MM.1S (cell line): ENCODE measurements around the gene ADCY2.

Experiments used
- DNase-seq: peaks from one replicate; pipeline ENCODE4 v3.0.0-alpha.2; 2015
- H2AFZ ChIP-seq: fragments of 300-600 bp; sonication (generic); 2 replicates; pipeline ENCODE4 v1.6.0; 2016; ENCODE audit warnings: antibody characterized with exemption, low read length
- H3F3A ChIP-seq: fragments of 300-600 bp; sonication (generic); 2 replicates; pipeline ENCODE4 v1.6.1; 2016; ENCODE audit warnings: mild to moderate bottlenecking, antibody characterized with exemption, low read length, moderate library complexity, mixed read lengths; ENCODE audit not compliant: insufficient read depth
- H3K27ac ChIP-seq: fragments of 300-600 bp; sonication (generic); 2 replicates; pipeline ENCODE4 v1.5.1; 2016; ENCODE audit warnings: mild to moderate bottlenecking, low read length
- H3K27me3 ChIP-seq: fragments of 300-600 bp; sonication (generic); replicated peaks from 2 replicates; pipeline ENCODE4 v1.6.0; 2016; ENCODE audit warnings: low read length; ENCODE audit not compliant: insufficient read depth
- H3K36me3 ChIP-seq: fragments of 300-600 bp; sonication (generic); replicated peaks from 2 replicates; pipeline ENCODE4 v1.6.1; 2016; ENCODE audit warnings: mild to moderate bottlenecking, low read length, mixed read lengths; ENCODE audit not compliant: insufficient read depth
- H3K4me1 ChIP-seq: fragments of 300-600 bp; sonication (generic); 2 replicates; pipeline ENCODE4 v1.6.1; 2016; ENCODE audit warnings: low read length, mixed read lengths
- H3K4me2 ChIP-seq: fragments of 300-600 bp; sonication (generic); 2 replicates; pipeline ENCODE4 v1.6.0; 2016; ENCODE audit warnings: low read depth, low read length
- H3K4me3 ChIP-seq: fragments of 300-600 bp; sonication (generic); 2 replicates; pipeline ENCODE4 v1.5.1; 2016; ENCODE audit warnings: low read length, mixed read lengths
- H3K79me2 ChIP-seq: fragments of 300-600 bp; sonication (generic); 2 replicates; pipeline ENCODE4 v1.6.1; 2016; ENCODE audit warnings: mixed run types, low read length, mixed read lengths
- H3K9ac ChIP-seq: fragments of 300-600 bp; sonication (generic); 2 replicates; pipeline ENCODE4 v1.6.1; 2016; ENCODE audit warnings: low read length, mixed read lengths
- H3K9me2 ChIP-seq: fragments of 300-600 bp; sonication (generic); replicated peaks from 2 replicates; pipeline ENCODE4 v1.6.1; 2016; ENCODE audit warnings: mild to moderate bottlenecking, low read length, mixed read lengths; ENCODE audit not compliant: insufficient read depth
- H3K9me3 ChIP-seq: fragments of 300-600 bp; sonication (generic); replicated peaks from 2 replicates; pipeline ENCODE4 v1.6.1; 2016; ENCODE audit warnings: mild to moderate bottlenecking, low read length, mixed read lengths; ENCODE audit not compliant: insufficient read depth
- H4K20me1 ChIP-seq: fragments of 300-600 bp; sonication (generic); 2 replicates; pipeline ENCODE4 v1.6.1; 2016; ENCODE audit warnings: mild to moderate bottlenecking, low read length, moderate library complexity, mixed read lengths; ENCODE audit not compliant: insufficient read depth
- CTCF ChIP-seq: fragments of 300-600 bp; sonication (generic); IDR thresholded peaks from 2 replicates; pipeline ENCODE4 v1.5.1; 2016; ENCODE audit warnings: antibody characterized with exemption, low read length, mixed read lengths
- EZH2 ChIP-seq: fragments of 300-600 bp; sonication (generic); optimal IDR thresholded peaks from 2 replicates; pipeline ENCODE3; 2017; ENCODE audit warnings: low read depth, mild to moderate bottlenecking, antibody characterized with exemption, low read length, mixed read lengths
- EZH2phosphoT487 ChIP-seq: fragments of 300-600 bp; sonication (generic); IDR thresholded peaks from 2 replicates; pipeline ENCODE4 v1.6.1; 2018; ENCODE audit warnings: antibody characterized with exemption, low read length

The ADCY2 gene

GRCh38 chr5:7519564-7519963 is 123.6 kb downstream of the ADCY2 start:
- H3K9ac ChIP-seq = no peak overlapping the region
- H3K4me2 ChIP-seq = no peak overlapping the region
- no peak overlapping the region for H3K27ac ChIP-seq
- no peaks in the 10 kb centered on the region for H3K27me3 ChIP-seq
- H2AFZ ChIP-seq = no peak overlapping the region
- H3F3A ChIP-seq = no peaks in the 10 kb centered on the region
- no peak for TF ChIP-seq EZH2
- no peak for TF ChIP-seq EZH2phosphoT487
- no peak for TF ChIP-seq CTCF
- no peaks in the 10 kb centered on the region for H3K9me2 ChIP-seq
- no peaks in the 10 kb centered on the region for H3K9me3 ChIP-seq
- H3K36me3 ChIP-seq = no peaks in the 10 kb centered on the region
- H3K4me3 ChIP-seq = no peak overlapping the region
- DNase-seq = no peak
- H3K79me2 ChIP-seq = no peaks in the 10 kb centered on the region
- no peaks in the 10 kb centered on the region for H4K20me1 ChIP-seq
- no peaks in the 10 kb centered on the region for H3K4me1 ChIP-seq

- TF ChIP-seq EZH2 (no peak), EZH2phosphoT487 (no peak), CTCF (no peak)
- no peak overlapping the region for H3K9ac ChIP-seq
- DNase-seq = no peak
- no peak overlapping the region for H3K4me2 ChIP-seq
- H3K9me3 ChIP-seq = no peaks in the 10 kb centered on the region
- no peaks in the 10 kb centered on the region for H3F3A ChIP-seq
- no peaks in the 10 kb centered on the region for H3K27me3 ChIP-seq
- H3K27ac ChIP-seq = no peak overlapping the region
- H3K4me1 ChIP-seq = no peaks in the 10 kb centered on the region
- no peak overlapping the region for H2AFZ ChIP-seq
- no peak overlapping the region for H3K4me3 ChIP-seq
- no peaks in the 10 kb centered on the region for H3K79me2 ChIP-seq
- no peaks in the 10 kb centered on the region for H3K36me3 ChIP-seq
- no peaks in the 10 kb centered on the region for H3K9me2 ChIP-seq
- no peaks in the 10 kb centered on the region for H4K20me1 ChIP-seq
Measured at GRCh38 chr5:7529880-7530279, 133.9 kb downstream of the ADCY2 start.

GRCh38 chr5:7533941-7534340 is 138.0 kb downstream of the ADCY2 start:
- H3K27ac ChIP-seq = no peak overlapping the region
- no peak overlapping the region for H3K9ac ChIP-seq
- no peak overlapping the region for H2AFZ ChIP-seq
- DNase-seq = no peak
- no peaks in the 10 kb centered on the region for H3K79me2 ChIP-seq
- H3K27me3 ChIP-seq = no peaks in the 10 kb centered on the region
- H3F3A ChIP-seq = no peaks in the 10 kb centered on the region
- H3K4me3 ChIP-seq = no peak overlapping the region
- no peak overlapping the region for H3K4me2 ChIP-seq
- H4K20me1 ChIP-seq = no peaks in the 10 kb centered on the region
- no peaks in the 10 kb centered on the region for H3K9me2 ChIP-seq
- H3K4me1 ChIP-seq = no peaks in the 10 kb centered on the region
- no peaks in the 10 kb centered on the region for H3K9me3 ChIP-seq
- H3K36me3 ChIP-seq = no peaks in the 10 kb centered on the region
- TF ChIP-seq EZH2 = no peak
- TF ChIP-seq EZH2phosphoT487 = no peak
- no peak for TF ChIP-seq CTCF
